ENCODE data around the gene ULK2.

ULK2 gene

GRCh38 chr17:19724501-19725420, 143.0 kb downstream of the ULK2 start:
- no peak for DNase-seq

DNA sequence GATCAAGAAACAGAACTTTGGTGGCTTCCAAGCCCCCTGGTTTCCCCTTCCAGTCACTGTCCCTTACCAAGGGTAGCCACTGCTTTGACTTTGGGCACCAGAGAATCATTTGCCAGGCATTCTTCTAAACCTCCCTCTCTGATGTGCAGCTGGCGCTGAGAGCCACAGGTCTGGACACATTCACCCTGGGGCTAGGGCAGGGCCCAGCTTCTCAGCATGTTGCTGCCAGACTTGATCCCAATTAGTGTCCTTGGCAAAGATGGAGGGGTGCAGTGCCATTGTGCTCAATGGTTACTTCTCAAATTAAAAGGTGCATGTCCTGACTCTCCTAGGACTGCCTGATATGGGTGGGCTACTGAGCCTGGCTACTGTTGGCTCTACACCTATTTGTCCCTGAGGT, 143.8 kb downstream of the ULK2 start:
- no peak for DNase-seq

Data from NCI-H774 (cell line).